ENCODE data around the gene LGALS13.

LGALS13 gene

GRCh38 chr19:39582442-39582841 is 19.9 kb upstream of the LGALS13 start:
- Histone ChIP-seq H3K9ac (no peak overlapping the region), H3K9me3 (replicated peaks in 1 of 11) (peaks cover 0 to 10% (median 8%) of the 10 kb centered on the region in 11 experiments; a peak in 13 of 22 replicates), H3K27ac (no peak overlapping the region), H3K4me2 (peak overlapping the region in 2 of 11 experiments; percentile 47 to 60; a peak in 3 of 22 replicates), H3K4me1 (peaks cover 0 to 24% (median 0%) of the 10 kb centered on the region in 10 experiments; a peak in 5 of 20 replicates), H3K27me3 (no peaks in the 10 kb centered on the region), H3K4me3 (no peak overlapping the region), H4K20me1 (no peaks in the 10 kb centered on the region), H3K36me3 (no peaks in the 10 kb centered on the region)
- no peak for TF ChIP-seq Cebpa-rat (IDR thresholded peaks at IDR 0.05)

DNA sequence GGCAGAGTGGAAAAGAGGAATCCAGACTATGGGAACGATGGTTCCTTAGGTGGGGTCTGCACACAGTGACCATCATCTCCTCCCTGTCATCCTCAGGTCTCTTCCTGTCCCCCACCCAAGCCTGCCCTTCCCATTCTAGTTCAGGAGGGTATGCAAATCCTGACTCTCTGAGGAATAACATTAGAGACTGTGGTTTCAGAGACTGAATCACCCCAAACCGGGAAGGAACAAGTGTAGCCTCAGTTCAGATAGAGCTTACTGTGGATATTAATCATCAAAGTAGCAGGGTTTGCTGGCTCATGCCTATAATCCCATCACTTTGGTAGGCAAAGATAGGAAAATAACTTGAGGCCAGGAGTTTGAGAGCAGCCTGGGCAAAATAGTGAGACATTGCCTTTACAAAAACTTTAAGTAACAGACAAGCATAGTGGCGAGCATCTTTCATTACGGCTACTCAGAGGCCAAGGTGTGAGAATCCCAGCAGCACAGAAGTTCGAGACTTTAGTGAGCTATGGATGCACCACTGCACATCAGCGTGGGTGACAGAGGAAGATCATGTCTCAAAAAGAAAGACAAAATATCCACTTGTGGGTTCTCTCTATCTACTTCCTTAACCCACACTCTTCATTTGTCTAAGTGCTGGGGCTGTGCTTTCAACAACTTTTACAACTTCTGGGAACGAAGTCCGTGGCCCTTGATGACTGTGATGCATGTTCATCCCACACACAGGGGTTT is 19.3 kb upstream of the LGALS13 start:
- Histone ChIP-seq H3K27me3 (no peaks in the 10 kb centered on the region), H3K4me1 (peaks cover 0 to 24% (median 0%) of the 10 kb centered on the region in 10 experiments; a peak in 5 of 20 replicates), H3K4me3 (no peak overlapping the region), H3K4me2 (peak overlapping the region in 2 of 11 experiments; percentile 47 to 60; a peak in 5 of 22 replicates), H3K9ac (no peak overlapping the region), H3K9me3 (replicated peaks in 1 of 11) (peaks cover 0 to 10% (median 8%) of the 10 kb centered on the region in 11 experiments; a peak in 13 of 22 replicates), H3K36me3 (no peaks in the 10 kb centered on the region), H4K20me1 (no peaks in the 10 kb centered on the region), H3K27ac (no peak overlapping the region)
- no peak for TF ChIP-seq Cebpa-rat (IDR thresholded peaks at IDR 0.05)

- H3K27me3 ChIP-seq: no peaks in the 10 kb centered on the region
- no peak for TF ChIP-seq Cebpa-rat (IDR thresholded peaks at IDR 0.05)
These were observed 14.8 kb upstream of the LGALS13 start for GRCh38 chr19:39587496-39587895.

DNA sequence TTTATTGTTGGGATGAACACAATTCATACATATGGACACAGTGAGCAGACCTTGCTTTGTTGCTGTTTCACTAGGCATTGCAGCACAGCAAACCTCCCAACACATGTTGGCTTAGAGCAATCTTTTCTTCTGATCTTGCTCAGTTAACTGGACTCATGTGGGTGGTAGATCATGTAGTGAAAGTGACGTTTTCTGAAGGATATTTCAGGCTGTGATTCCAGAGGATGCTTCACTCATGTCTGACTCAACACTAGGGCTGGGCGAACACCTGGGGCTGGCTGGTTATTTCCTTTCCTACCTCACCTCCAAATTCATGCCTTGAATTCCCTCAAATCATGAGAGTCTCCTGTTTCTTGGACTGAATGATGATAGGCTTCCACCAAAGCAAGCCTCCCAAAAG is 14.3 kb upstream of the LGALS13 start:
- H3K36me3 ChIP-seq: no peaks in the 10 kb centered on the region
- H3K9ac ChIP-seq: no peak overlapping the region
- no peaks in the 10 kb centered on the region for H3K9me3 ChIP-seq (replicated peaks in 1 of 11)
- no peak overlapping the region for H3K4me2 ChIP-seq
- no peak for TF ChIP-seq Cebpa-rat (IDR thresholded peaks at IDR 0.05)
- peaks cover 0 to 12% (median 0%) of the 10 kb centered on the region in 10 experiments; a peak in 5 of 20 replicates for H3K4me1 ChIP-seq
- H4K20me1 ChIP-seq: no peaks in the 10 kb centered on the region
- H3K27ac ChIP-seq: no peak overlapping the region
- H3K27me3 ChIP-seq: no peaks in the 10 kb centered on the region
- no peak overlapping the region for H3K4me3 ChIP-seq

More at GRCh38 chr19:39587496-39587895, 14.8 kb upstream of the LGALS13 start:
- Histone ChIP-seq H3K4me2 (no peak overlapping the region), H4K20me1 (no peaks in the 10 kb centered on the region), H3K9me3 (replicated peaks in 1 of 11) (no peaks in the 10 kb centered on the region), H3K36me3 (no peaks in the 10 kb centered on the region), H3K9ac (no peak overlapping the region), H3K4me3 (no peak overlapping the region), H3K4me1 (peaks cover 0 to 18% (median 0%) of the 10 kb centered on the region in 10 experiments; a peak in 5 of 20 replicates), H3K27ac (no peak overlapping the region)

DNA sequence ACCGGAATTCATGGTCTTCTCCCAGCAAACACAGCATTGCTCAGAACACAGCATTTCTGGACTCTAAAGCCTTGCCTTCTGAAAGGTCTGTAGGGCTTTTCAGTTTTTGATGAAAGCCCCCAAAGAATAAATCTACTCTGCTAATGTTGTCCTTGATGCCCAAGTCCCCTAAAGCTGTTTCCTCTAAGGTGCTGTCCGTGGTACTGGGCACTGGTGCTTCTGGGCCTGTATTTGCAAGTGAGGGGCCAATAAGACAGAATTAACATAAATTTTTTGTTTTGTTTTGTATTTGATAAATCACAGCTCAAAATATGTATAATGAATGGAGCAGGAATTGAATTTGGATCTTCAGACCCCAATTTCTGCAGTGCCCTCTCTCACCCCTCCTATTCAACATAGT is 12.1 kb upstream of the LGALS13 start:
- Histone ChIP-seq H3K9ac (no peak overlapping the region), H3K27me3 (no peaks in the 10 kb centered on the region), H3K4me1 (no peaks in the 10 kb centered on the region), H3K36me3 (no peaks in the 10 kb centered on the region), H4K20me1 (no peaks in the 10 kb centered on the region), H3K27ac (no peak overlapping the region), H3K9me3 (replicated peaks in 1 of 11) (no peaks in the 10 kb centered on the region), H3K4me2 (no peak overlapping the region), H3K4me3 (no peak overlapping the region)
- TF ChIP-seq Cebpa-rat (IDR thresholded peaks at IDR 0.05): no peak

GRCh38 chr19:39592381-39592780 is 9.9 kb upstream of the LGALS13 start:
- Histone ChIP-seq H3K9me3 (replicated peaks in 1 of 11) (no peaks in the 10 kb centered on the region), H3K27me3 (no peaks in the 10 kb centered on the region), H3K4me1 (no peaks in the 10 kb centered on the region), H3K4me3 (no peak overlapping the region), H3K36me3 (no peaks in the 10 kb centered on the region), H3K9ac (no peak overlapping the region), H3K27ac (no peak overlapping the region), H3K4me2 (no peak overlapping the region), H4K20me1 (no peaks in the 10 kb centered on the region)
- no peak for TF ChIP-seq Cebpa-rat (IDR thresholded peaks at IDR 0.05)

DNA sequence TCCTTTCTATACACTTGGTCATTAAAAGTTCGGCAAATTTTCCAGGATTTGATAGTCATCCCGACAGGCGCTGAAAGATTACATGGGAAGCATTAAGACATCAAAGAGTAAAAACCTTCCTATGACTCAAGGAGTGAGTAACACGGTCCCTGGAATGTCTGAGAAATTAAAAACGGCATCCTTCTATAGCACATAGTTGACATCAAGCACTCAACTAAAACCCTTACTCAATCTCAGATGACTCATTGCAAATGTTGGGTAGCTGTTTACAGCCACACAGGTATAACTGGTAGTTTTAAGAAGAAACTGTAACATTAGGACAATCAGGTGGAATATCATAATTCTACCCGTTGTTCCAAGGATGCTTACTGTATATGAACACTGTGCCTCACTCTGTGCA is 6.4 kb upstream of the LGALS13 start:
- no peaks in the 10 kb centered on the region for H3K36me3 ChIP-seq
- no peaks in the 10 kb centered on the region for H4K20me1 ChIP-seq
- no peak overlapping the region for H3K4me3 ChIP-seq
- H3K4me2 ChIP-seq: no peak overlapping the region
- no peak overlapping the region for H3K27ac ChIP-seq
- no peak for TF ChIP-seq Cebpa-rat (IDR thresholded peaks at IDR 0.05)
- H3K9me3 ChIP-seq (replicated peaks in 1 of 11): peaks cover 0 to 3% (median 0%) of the 10 kb centered on the region in 11 experiments; a peak in 2 of 22 replicates
- H3K9ac ChIP-seq: no peak overlapping the region
- H3K4me1 ChIP-seq: no peaks in the 10 kb centered on the region
- no peaks in the 10 kb centered on the region for H3K27me3 ChIP-seq

DNA sequence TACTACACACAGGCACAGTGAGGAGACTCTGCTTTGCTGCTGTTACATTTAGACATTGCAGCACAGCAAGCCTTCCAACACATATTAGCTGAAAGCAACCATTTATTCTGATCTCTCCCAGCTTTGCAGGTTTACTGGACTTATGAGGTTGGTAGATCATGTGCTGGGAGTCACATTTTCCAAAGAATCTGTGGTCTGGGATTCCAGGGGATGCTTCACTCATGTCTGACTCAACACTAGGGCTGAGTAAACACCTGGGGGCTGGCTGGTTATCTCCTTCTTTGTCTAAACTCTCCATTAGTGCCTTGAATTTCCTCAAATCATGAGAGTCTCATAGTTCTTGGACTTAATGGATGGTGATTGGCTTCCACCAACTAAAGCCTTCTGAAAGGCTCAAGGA is 5.4 kb upstream of the LGALS13 start:
- Histone ChIP-seq H3K9ac (no peak overlapping the region), H3K4me3 (no peak overlapping the region), H3K4me2 (no peak overlapping the region), H3K27me3 (no peaks in the 10 kb centered on the region), H3K27ac (no peak overlapping the region), H4K20me1 (no peaks in the 10 kb centered on the region), H3K9me3 (replicated peaks in 1 of 11) (peaks cover 0 to 8% (median 0%) of the 10 kb centered on the region in 11 experiments; a peak in 2 of 22 replicates), H3K4me1 (no peaks in the 10 kb centered on the region), H3K36me3 (no peaks in the 10 kb centered on the region)
- no peak for TF ChIP-seq Cebpa-rat (IDR thresholded peaks at IDR 0.05)

DNA sequence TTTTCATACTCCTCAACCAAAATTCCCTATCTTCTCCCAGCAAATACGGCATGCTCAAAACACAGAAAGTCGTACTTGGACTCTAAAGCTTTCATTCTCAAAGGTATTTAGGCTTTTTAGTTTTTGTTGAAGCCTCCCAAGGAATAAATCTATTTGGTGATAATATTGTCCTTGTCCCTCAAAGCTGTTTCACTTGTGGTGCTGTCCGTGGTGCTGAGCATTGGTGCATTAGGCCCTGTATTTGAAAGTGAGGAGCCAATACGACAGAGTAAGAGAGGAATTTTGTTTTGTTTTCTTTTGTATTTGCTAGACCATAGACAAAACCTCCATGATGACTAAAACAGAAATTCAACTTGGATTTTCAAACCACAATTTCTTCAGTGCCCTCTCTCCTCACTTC is 3.2 kb upstream of the LGALS13 start:
- Histone ChIP-seq H3K9me3 (replicated peaks in 1 of 11) (peaks cover 0 to 8% (median 0%) of the 10 kb centered on the region in 11 experiments; a peak in 2 of 22 replicates), H3K27ac (no peak overlapping the region), H3K4me3 (no peak overlapping the region), H3K36me3 (no peaks in the 10 kb centered on the region), H3K9ac (no peak overlapping the region), H4K20me1 (no peaks in the 10 kb centered on the region), H3K4me1 (no peaks in the 10 kb centered on the region), H3K27me3 (no peaks in the 10 kb centered on the region), H3K4me2 (no peak overlapping the region)
- TF ChIP-seq Cebpa-rat (IDR thresholded peaks at IDR 0.05): no peak

DNA sequence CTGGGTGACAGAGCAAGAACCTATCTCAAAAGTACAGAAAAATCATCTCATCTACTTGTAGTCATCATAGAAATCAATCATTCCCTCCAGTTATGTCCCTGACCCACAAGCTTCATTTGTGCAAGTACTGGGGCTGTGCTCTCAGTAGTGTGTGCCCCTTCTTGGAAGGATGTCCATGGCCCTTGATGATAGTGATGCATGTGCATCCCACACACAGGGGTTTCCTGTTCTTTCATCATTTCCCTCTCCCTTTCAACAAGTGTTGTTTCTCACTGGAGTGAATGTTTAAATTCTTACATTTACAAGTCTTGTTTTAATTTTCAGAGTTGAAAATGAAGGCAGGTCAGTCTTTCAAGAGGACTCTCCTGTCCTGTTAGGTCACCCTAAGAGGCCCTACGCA is 1.5 kb downstream of the LGALS13 start:
- H3K9me3 ChIP-seq (replicated peaks in 1 of 11): peaks cover 0 to 8% (median 0%) of the 10 kb centered on the region in 11 experiments; a peak in 2 of 22 replicates
- H4K20me1 ChIP-seq: no peaks in the 10 kb centered on the region
- no peak overlapping the region for H3K27ac ChIP-seq
- no peaks in the 10 kb centered on the region for H3K36me3 ChIP-seq
- H3K9ac ChIP-seq: no peak overlapping the region
- no peak overlapping the region for H3K4me3 ChIP-seq
- H3K4me1 ChIP-seq: peaks cover 0 to 10% (median 5%) of the 10 kb centered on the region in 10 experiments; a peak in 6 of 20 replicates
- H3K27me3 ChIP-seq: no peaks in the 10 kb centered on the region
- TF ChIP-seq Cebpa-rat (IDR thresholded peaks at IDR 0.05): no peak
- no peak overlapping the region for H3K4me2 ChIP-seq

All from BLaER1 treated with 17β-estradiol and CSF1 and Interleukin-3, amounts not matched to agents 10 nM and 100 nM (cell line).